HepG2 (cell line): ENCODE measurements around the gene NUDT1. TPM values are rescaled to one million over a fixed set of nuclear protein-coding genes. Genes with fewer than 3 reads are reported as not detected.

Experiments used
- ATAC-seq: fragments of 200-7000 bp; cut with Tn5 transposase; 3 replicates; pipeline ENCODE4 v1.9.1; 2020; ENCODE audit warnings: mild to moderate bottlenecking, moderate library complexity
- BruUV-seq: library from RNA; stranded (reverse); fragments of 400-500 nt; replicated peaks from 2 replicates; lab custom pipeline; 2021; lab: Mats Ljungman, UMichigan
- CTCF ChIA-PET: fragments of 300-600 bp; formaldehyde crosslinking; extraction: SDS; loops from one replicate; lab custom pipeline; 2021; ENCODE audit warnings: low total read pairs, inconsistent platforms, low intra/inter-chr PET ratio; lab: Yijun Ruan, JAX
- POLR2A ChIA-PET: fragments of 350-600 bp; sonication (Branson Sonifier 250); formaldehyde crosslinking; loops from one replicate; lab custom pipeline; 2020; ENCODE audit warnings: antibody characterized with exemption, inconsistent platforms; lab: Yijun Ruan, JAX
- DNase-seq: peaks from one replicate; pipeline ENCODE4 v3.0.0-alpha.2; 2015; ENCODE audit warnings: low spot score
- FAIRE-seq: peaks from 3 replicates; lab custom pipeline; 2011; peaks lifted over from hg19 to GRCh38; lab: Jason Lieb, UNC
- H2AFZ ChIP-seq: one replicate; pipeline ENCODE4 v1.6.1; 2011; ENCODE audit warnings: low read length, inconsistent platforms
- H3K27ac ChIP-seq: fragments of 300-600 bp; 3 replicates; pipeline ENCODE4 v1.8.0; 2011; ENCODE audit warnings: mixed run types, mild to moderate bottlenecking, mixed read lengths, low read length, inconsistent platforms; ENCODE audit not compliant: insufficient read depth; ENCODE audit errors: extremely low read length
- H3K27me3 ChIP-seq, 2 experiments: fragments of 200-600 bp in 1 of 2; 2 replicates in 1 of 2; 3 replicates in 1 of 2; pipeline versions ENCODE4 v1.6.0 to v1.8.0; 2011; ENCODE audit warnings: low read length in 2 of 2, mild to moderate bottlenecking in 2 of 2, moderate library complexity in 2 of 2, inconsistent platforms in 1 of 2; ENCODE audit not compliant: insufficient read depth in 2 of 2, control insufficient read depth in 1 of 2
- H3K36me3 ChIP-seq, 2 experiments: fragments of 200-600 bp in 1 of 2; replicated peaks in 1 of 2; 2 replicates in 1 of 2; 3 replicates in 1 of 2; pipeline versions ENCODE4 v1.5.1 to v1.8.0; 2011; ENCODE audit warnings: low read length in 2 of 2, inconsistent platforms in 1 of 2; ENCODE audit not compliant: insufficient read depth in 2 of 2, control insufficient read depth in 1 of 2
- H3K4me1 ChIP-seq: 2 replicates; pipeline ENCODE4 v1.5.1; 2012; ENCODE audit warnings: low read length, inconsistent platforms; ENCODE audit not compliant: insufficient read depth
- H3K4me2 ChIP-seq: 2 replicates; pipeline ENCODE4 v1.6.0; 2011; ENCODE audit warnings: low read depth, low read length, inconsistent platforms
- H3K4me3 ChIP-seq, 3 experiments: fragments of 200-600 bp in 1 of 3; sonication (generic), shearing (Covaris generic) in 1 of 3; replicated peaks in 1 of 3; 2 replicates each; pipeline ENCODE4 v1.5.1; 2011 to 2016; ENCODE audit warnings: low read length in 3 of 3, inconsistent platforms in 2 of 3, low read depth in 2 of 3, mild to moderate bottlenecking in 2 of 3, control low read depth in 1 of 3, mixed read lengths in 1 of 3; ENCODE audit not compliant: insufficient read depth in 1 of 3
- H3K79me2 ChIP-seq: one replicate; pipeline ENCODE4 v1.6.1; 2011; ENCODE audit warnings: low read length, inconsistent platforms; ENCODE audit not compliant: insufficient read depth
- H3K9ac ChIP-seq: 2 replicates; pipeline ENCODE4 v1.6.0; 2011; ENCODE audit warnings: mild to moderate bottlenecking, low read depth, low read length, inconsistent platforms; ENCODE audit not compliant: insufficient read depth
- H3K9me3 ChIP-seq: 2 replicates; pipeline ENCODE4 v1.5.1; 2012; ENCODE audit warnings: mild to moderate bottlenecking, low read length
- H4K20me1 ChIP-seq: 2 replicates; pipeline ENCODE4 v1.6.0; 2011; ENCODE audit warnings: inconsistent platforms, mild to moderate bottlenecking, low read length, moderate library complexity; ENCODE audit not compliant: insufficient read depth
- ARNT ChIP-seq: fragments of 450-650 bp; IDR thresholded peaks from 2 replicates; pipeline ENCODE4 v1.6.1; 2017
- ETV6 ChIP-seq: sonication (generic); formaldehyde crosslinking; conservative IDR thresholded peaks from 2 replicates; pipeline ENCODE4 v1.4.0; 2020; ENCODE audit warnings: missing genetic modification reagents
- EZH2 ChIP-seq: conservative IDR thresholded peaks from 2 replicates; pipeline ENCODE4 v1.6.1; 2012; ENCODE audit warnings: mild to moderate bottlenecking, low read depth, low read length, moderate library complexity
- MAZ ChIP-seq, 2 experiments: sonication (generic) in 1 of 2; formaldehyde crosslinking in 1 of 2; IDR thresholded peaks; 2 replicates each; pipeline versions ENCODE4 v1.5.0 to v1.6.1; 2012 to 2020; ENCODE audit warnings: low read depth in 2 of 2, mild to moderate bottlenecking in 2 of 2, borderline replicate concordance in 1 of 2, improper control_type of control experiment in 1 of 2, low read length in 1 of 2, missing genetic modification reagents in 1 of 2, moderate library complexity in 1 of 2
- PHB2 ChIP-seq: fragments of 450-650 bp; IDR thresholded peaks from 2 replicates; pipeline ENCODE4 v1.6.1; 2018; ENCODE audit not compliant: partially characterized antibody
- ZEB1 ChIP-seq: IDR thresholded peaks from 2 replicates; pipeline ENCODE4 v1.6.1; 2012; ENCODE audit warnings: mild to moderate bottlenecking, low read depth, inconsistent platforms; ENCODE audit not compliant: insufficient replicate concordance
- ZFP36L2 ChIP-seq: sonication (generic); formaldehyde crosslinking; IDR thresholded peaks from 2 replicates; pipeline ENCODE4 v1.4.0; 2020; ENCODE audit warnings: missing genetic modification reagents
- ZNF354B ChIP-seq: sonication (generic); formaldehyde crosslinking; IDR thresholded peaks from 2 replicates; pipeline ENCODE4 v1.8.0; 2022; ENCODE audit warnings: mild to moderate bottlenecking, missing genetic modification reagents
- ZNF724P ChIP-seq: sonication (generic); formaldehyde crosslinking; IDR thresholded peaks from 2 replicates; pipeline ENCODE4 v1.8.0; 2022; ENCODE audit warnings: missing genetic modification reagents, borderline replicate concordance
- ZNF790 ChIP-seq: sonication (generic); formaldehyde crosslinking; IDR thresholded peaks from 2 replicates; pipeline ENCODE4 v1.8.0; 2022; ENCODE audit warnings: missing genetic modification reagents, mild to moderate bottlenecking, borderline replicate concordance
- ZNF879 ChIP-seq: sonication (generic); formaldehyde crosslinking; IDR thresholded peaks from 2 replicates; pipeline ENCODE4 v1.8.1; 2023; ENCODE audit warnings: missing genetic modification reagents
- WGBS: methylation state at CpG from one replicate; pipeline ENCODE4 v1.1.6; 2017; ENCODE audit warnings: low lambda C conversion rate; 5-methylcytosine and 5-hydroxymethylcytosine counted together
- in situ Hi-C: cut with HindIII; loops from 2 replicates; pipeline ENCODE4 v1.10.0; 2017; ENCODE audit warnings: low pct_unique_long_range_greater_than_20kb; ENCODE audit not compliant: extremely low pct_ligation_motif_present
- intact Hi-C: fragments of 100-400 bp; cut with micrococcal nuclease; formaldehyde crosslinking; loops from one replicate; pipeline ENCODE4 v1.10.0; 2022; ENCODE audit not compliant: unreplicated experiment
- polyA plus RNA-seq, 8 experiments: library from polyadenylated mRNA; depleted of rRNA in 3 of 8; stranded (reverse) in 7 of 8; unstranded in 1 of 8; fragments of >200 nt; fragmentation: Illumina TruSeq in 4 of 8; extraction: Trizol in 4 of 8; gene quantifications; 2 replicates each; pipeline versions ENCODE4 v1.2.1 to v1.2.3, GENCODE V29; 2011 to 2016; ENCODE audit warnings: low read depth in 4 of 8, missing spikeins in 1 of 8, mixed read lengths in 1 of 8; ENCODE audit not compliant: insufficient read depth in 1 of 8
- total RNA-seq, 5 experiments: library from RNA; depleted of rRNA; stranded (reverse); fragments of >200 nt; fragmentation: Illumina TruSeq; extraction: Trizol; gene quantifications; 2 replicates each; pipeline ENCODE4 v1.2.3, GENCODE V29; 2016; ENCODE audit warnings: low read depth in 1 of 5
- TF ChIP-seq, protein P1 (sequence below): sonication (generic); formaldehyde crosslinking; IDR thresholded peaks from 2 replicates; pipeline ENCODE4 v1.5.0; 2020; ENCODE audit warnings: missing genetic modification reagents
- TF ChIP-seq, protein P2 (sequence below): sonication (generic); formaldehyde crosslinking; IDR thresholded peaks from 2 replicates; pipeline ENCODE4 v1.5.0; 2020; ENCODE audit warnings: mild to moderate bottlenecking, missing genetic modification reagents, moderate library complexity
- TF ChIP-seq, protein P3 (sequence below): IDR thresholded peaks from 2 replicates; pipeline ENCODE4 v1.6.1; 2016; ENCODE audit warnings: low read depth, control low read depth
- TF ChIP-seq, protein P4 (sequence below): sonication (generic); formaldehyde crosslinking; IDR thresholded peaks from 2 replicates; pipeline ENCODE4 v1.8.0; 2022; ENCODE audit warnings: mild to moderate bottlenecking, missing genetic modification reagents, moderate library complexity

The NUDT1 gene
- total and polyA plus RNA-seq, 2 of the 13 experiments (the other 11 are each of a cell fraction or from before 2014, with no cell fraction given) = 9.1 to 26.8 TPM

DNA sequence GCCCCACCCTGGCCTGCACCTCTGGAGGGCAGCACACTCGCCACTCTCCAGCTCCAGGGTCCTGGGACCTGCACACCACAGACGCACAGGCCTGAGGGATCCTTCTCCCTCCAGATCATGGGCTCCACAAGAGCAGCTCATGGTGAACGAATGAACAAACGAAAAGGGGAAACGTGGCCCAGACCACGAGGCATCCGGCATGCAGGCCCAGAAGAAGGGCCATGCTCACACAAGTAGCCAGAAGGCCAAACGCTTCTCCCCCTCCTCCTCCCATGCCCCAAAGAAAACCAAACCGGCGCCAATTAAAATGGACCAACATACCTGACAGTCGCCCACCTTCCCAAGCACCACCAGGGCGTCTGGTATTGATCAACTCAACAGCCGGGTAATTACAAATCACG, 39.7 kb upstream of the NUDT1 start:
- no peak overlapping the region for H2AFZ ChIP-seq
- H3K9me3 ChIP-seq = no peaks in the 10 kb centered on the region
- no peak overlapping the region for H3K27ac ChIP-seq
- DNase-seq (no peak), ATAC-seq (peak; percentile 18; the same call in 1 of the 3 replicates), FAIRE-seq (no peak)
- intact Hi-C loops = no loop called here
- CTCF ChIA-PET = no interaction called here
- no peak overlapping the region for H3K4me2 ChIP-seq
- BruUV-seq = no TSS peak
- H3K36me3 ChIP-seq = peaks cover 31 to 63% of the 10 kb centered on the region in 2 experiments; a peak in 4 of 5 replicates
- H3K4me1 ChIP-seq = no peaks in the 10 kb centered on the region
- H3K79me2 ChIP-seq = peaks cover 3% of the 10 kb centered on the region
- no peak for TF ChIP-seq MAZ (IDR thresholded peaks at IDR 0.05; ENCODE audit: borderline replicate concordance, low read depth, low read length)
- TF ChIP-seq MAZ (CRISPR knock-in tag; IDR thresholded peaks at IDR 0.05; ENCODE audit: low read depth) = no peak
- TF ChIP-seq PHB2 = no peak
- TF ChIP-seq, protein P1, sequence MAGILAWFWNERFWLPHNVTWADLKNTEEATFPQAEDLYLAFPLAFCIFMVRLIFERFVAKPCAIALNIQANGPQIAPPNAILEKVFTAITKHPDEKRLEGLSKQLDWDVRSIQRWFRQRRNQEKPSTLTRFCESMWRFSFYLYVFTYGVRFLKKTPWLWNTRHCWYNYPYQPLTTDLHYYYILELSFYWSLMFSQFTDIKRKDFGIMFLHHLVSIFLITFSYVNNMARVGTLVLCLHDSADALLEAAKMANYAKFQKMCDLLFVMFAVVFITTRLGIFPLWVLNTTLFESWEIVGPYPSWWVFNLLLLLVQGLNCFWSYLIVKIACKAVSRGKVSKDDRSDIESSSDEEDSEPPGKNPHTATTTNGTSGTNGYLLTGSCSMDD (CRISPR knock-in tag) = no peak
- TF ChIP-seq, protein P2, sequence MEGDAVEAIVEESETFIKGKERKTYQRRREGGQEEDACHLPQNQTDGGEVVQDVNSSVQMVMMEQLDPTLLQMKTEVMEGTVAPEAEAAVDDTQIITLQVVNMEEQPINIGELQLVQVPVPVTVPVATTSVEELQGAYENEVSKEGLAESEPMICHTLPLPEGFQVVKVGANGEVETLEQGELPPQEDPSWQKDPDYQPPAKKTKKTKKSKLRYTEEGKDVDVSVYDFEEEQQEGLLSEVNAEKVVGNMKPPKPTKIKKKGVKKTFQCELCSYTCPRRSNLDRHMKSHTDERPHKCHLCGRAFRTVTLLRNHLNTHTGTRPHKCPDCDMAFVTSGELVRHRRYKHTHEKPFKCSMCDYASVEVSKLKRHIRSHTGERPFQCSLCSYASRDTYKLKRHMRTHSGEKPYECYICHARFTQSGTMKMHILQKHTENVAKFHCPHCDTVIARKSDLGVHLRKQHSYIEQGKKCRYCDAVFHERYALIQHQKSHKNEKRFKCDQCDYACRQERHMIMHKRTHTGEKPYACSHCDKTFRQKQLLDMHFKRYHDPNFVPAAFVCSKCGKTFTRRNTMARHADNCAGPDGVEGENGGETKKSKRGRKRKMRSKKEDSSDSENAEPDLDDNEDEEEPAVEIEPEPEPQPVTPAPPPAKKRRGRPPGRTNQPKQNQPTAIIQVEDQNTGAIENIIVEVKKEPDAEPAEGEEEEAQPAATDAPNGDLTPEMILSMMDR = no peak
- TF ChIP-seq ETV6 = no peak
- no peak for TF ChIP-seq ARNT
- no peak for TF ChIP-seq ZNF724P
- no peak for TF ChIP-seq ZNF879 (CRISPR knock-in tag)
- TF ChIP-seq ZFP36L2 (CRISPR knock-in tag) = no peak
- TF ChIP-seq, protein P3, sequence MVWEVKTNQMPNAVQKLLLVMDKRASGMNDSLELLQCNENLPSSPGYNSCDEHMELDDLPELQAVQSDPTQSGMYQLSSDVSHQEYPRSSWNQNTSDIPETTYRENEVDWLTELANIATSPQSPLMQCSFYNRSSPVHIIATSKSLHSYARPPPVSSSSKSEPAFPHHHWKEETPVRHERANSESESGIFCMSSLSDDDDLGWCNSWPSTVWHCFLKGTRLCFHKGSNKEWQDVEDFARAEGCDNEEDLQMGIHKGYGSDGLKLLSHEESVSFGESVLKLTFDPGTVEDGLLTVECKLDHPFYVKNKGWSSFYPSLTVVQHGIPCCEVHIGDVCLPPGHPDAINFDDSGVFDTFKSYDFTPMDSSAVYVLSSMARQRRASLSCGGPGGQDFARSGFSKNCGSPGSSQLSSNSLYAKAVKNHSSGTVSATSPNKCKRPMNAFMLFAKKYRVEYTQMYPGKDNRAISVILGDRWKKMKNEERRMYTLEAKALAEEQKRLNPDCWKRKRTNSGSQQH (CRISPR knock-in tag) = no peak
- no peak for TF ChIP-seq ZEB1
- no peak for TF ChIP-seq EZH2
- no peak for TF ChIP-seq ZNF354B (CRISPR knock-in tag)
- TF ChIP-seq ZNF790 (CRISPR knock-in tag) = no peak
- TF ChIP-seq, protein P4, sequence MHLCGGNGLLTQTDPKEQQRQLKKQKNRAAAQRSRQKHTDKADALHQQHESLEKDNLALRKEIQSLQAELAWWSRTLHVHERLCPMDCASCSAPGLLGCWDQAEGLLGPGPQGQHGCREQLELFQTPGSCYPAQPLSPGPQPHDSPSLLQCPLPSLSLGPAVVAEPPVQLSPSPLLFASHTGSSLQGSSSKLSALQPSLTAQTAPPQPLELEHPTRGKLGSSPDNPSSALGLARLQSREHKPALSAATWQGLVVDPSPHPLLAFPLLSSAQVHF = no peak
- H3K9ac ChIP-seq = no peak overlapping the region
- in situ Hi-C loops = loop anchor here (25.0 kb wide), 1 partner anchor 615 kb away; no protein-coding TSS in a partner anchor
- no peaks in the 10 kb centered on the region for H3K27me3 ChIP-seq
- 98% methylated on average over 14 of the region's 14 CpGs for WGBS
- no peak overlapping the region for H3K4me3 ChIP-seq
- no peaks in the 10 kb centered on the region for H4K20me1 ChIP-seq
- POLR2A ChIA-PET = no interaction called here
